Measurements from ENCODE around the gene DLG5. TPM values are rescaled to one million over a fixed set of nuclear protein-coding genes. Genes with fewer than 3 reads are reported as not detected.

Gene DLG5
- polyA plus RNA-seq, 2 of the 4 experiments (the other 2 are of a cell fraction): 17.0 to 30.9 TPM

GRCh38 chr10:77872151-77872946 lies 54.2 kb downstream of the DLG5 start:
- FAIRE-seq: no peak

GRCh38 chr10:77869626-77870420 lies 56.7 kb downstream of the DLG5 start:
- Histone ChIP-seq H3K27ac (no peak overlapping the region; a peak in 1 of 6 replicates), H3K4me2 (no peak overlapping the region), H3K4me1 (peaks cover 12% of the 10 kb centered on the region; the same call in 2 of the 3 replicates), H3K9me3 (no peaks in the 10 kb centered on the region), H3K4me3 (no peak overlapping the region)
- TF ChIP-seq, protein P1, sequence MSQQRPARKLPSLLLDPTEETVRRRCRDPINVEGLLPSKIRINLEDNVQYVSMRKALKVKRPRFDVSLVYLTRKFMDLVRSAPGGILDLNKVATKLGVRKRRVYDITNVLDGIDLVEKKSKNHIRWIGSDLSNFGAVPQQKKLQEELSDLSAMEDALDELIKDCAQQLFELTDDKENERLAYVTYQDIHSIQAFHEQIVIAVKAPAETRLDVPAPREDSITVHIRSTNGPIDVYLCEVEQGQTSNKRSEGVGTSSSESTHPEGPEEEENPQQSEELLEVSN (IDR thresholded peaks at IDR 0.05; ENCODE audit: borderline replicate concordance, low read depth): no peak
- no peak for TF ChIP-seq NFE2L2 (conservative IDR thresholded peaks at IDR 0.05; ENCODE audit: low read length)
- TF ChIP-seq, protein P2, sequence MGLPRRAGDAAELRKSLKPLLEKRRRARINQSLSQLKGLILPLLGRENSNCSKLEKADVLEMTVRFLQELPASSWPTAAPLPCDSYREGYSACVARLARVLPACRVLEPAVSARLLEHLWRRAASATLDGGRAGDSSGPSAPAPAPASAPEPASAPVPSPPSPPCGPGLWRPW (IDR thresholded peaks at IDR 0.05): no peak
- no peak for TF ChIP-seq GATA3 (IDR thresholded peaks at IDR 0.05; ENCODE audit: borderline replicate concordance)
- TF ChIP-seq ZC3H11A (IDR thresholded peaks at IDR 0.05): no peak
- no peak for TF ChIP-seq RNF2 (IDR thresholded peaks at IDR 0.05; ENCODE audit: borderline replicate concordance, low read depth)
- TF ChIP-seq CHD2 (IDR thresholded peaks at IDR 0.05; ENCODE audit: low read length, partially characterized antibody): no peak
- no peak for TF ChIP-seq MAZ (IDR thresholded peaks at IDR 0.05; ENCODE audit: borderline replicate concordance, low read depth, low read length)
- TF ChIP-seq ZSCAN20 (CRISPR knock-in tag; IDR thresholded peaks at IDR 0.05): no peak
- no peak for TF ChIP-seq EP300 (IDR thresholded peaks at IDR 0.05)
- no peak for TF ChIP-seq EHMT2 (IDR thresholded peaks at IDR 0.05; ENCODE audit: low read depth)
- TF ChIP-seq RAD21 (conservative IDR thresholded peaks at IDR 0.05 in 1 of 2, IDR thresholded peaks at IDR 0.05 in 1 of 2): no peak
- TF ChIP-seq, protein P3, sequence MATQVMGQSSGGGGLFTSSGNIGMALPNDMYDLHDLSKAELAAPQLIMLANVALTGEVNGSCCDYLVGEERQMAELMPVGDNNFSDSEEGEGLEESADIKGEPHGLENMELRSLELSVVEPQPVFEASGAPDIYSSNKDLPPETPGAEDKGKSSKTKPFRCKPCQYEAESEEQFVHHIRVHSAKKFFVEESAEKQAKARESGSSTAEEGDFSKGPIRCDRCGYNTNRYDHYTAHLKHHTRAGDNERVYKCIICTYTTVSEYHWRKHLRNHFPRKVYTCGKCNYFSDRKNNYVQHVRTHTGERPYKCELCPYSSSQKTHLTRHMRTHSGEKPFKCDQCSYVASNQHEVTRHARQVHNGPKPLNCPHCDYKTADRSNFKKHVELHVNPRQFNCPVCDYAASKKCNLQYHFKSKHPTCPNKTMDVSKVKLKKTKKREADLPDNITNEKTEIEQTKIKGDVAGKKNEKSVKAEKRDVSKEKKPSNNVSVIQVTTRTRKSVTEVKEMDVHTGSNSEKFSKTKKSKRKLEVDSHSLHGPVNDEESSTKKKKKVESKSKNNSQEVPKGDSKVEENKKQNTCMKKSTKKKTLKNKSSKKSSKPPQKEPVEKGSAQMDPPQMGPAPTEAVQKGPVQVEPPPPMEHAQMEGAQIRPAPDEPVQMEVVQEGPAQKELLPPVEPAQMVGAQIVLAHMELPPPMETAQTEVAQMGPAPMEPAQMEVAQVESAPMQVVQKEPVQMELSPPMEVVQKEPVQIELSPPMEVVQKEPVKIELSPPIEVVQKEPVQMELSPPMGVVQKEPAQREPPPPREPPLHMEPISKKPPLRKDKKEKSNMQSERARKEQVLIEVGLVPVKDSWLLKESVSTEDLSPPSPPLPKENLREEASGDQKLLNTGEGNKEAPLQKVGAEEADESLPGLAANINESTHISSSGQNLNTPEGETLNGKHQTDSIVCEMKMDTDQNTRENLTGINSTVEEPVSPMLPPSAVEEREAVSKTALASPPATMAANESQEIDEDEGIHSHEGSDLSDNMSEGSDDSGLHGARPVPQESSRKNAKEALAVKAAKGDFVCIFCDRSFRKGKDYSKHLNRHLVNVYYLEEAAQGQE (IDR thresholded peaks at IDR 0.05): no peak
- TF ChIP-seq KDM1A (IDR thresholded peaks at IDR 0.05; ENCODE audit: low read depth): no peak
- TF ChIP-seq ELK1 (IDR thresholded peaks at IDR 0.05; ENCODE audit: low read depth, low read length): no peak
- no peak for TF ChIP-seq SREBF2 (IDR thresholded peaks at IDR 0.05)
- no peak for FAIRE-seq
- WGBS (ENCODE audit: missing lambda C conversion rate): 87% methylated on average over 4 of the region's 4 CpGs
- ChIA-PET POLR2A (no interaction called here), CTCF (interaction anchor here (0.9 kb wide), 1 partner anchor 10 kb away, joined by 3 read pairs; no protein-coding TSS in a partner anchor)
- DNase-seq (ENCODE audit: low read depth in 1 of 2, low spot score in 1 of 2): no peak
- ATAC-seq: no peak

More at GRCh38 chr10:77872151-77872946, 54.2 kb downstream of the DLG5 start:
- POLR2A ChIA-PET: no interaction called here
- 93% methylated on average over 18 of the region's 18 CpGs for WGBS (ENCODE audit: missing lambda C conversion rate)
- no peaks in the 10 kb centered on the region for H3K9me3 ChIP-seq
- DNase-seq (ENCODE audit: low read depth in 1 of 2, low spot score in 1 of 2) (no peak), ATAC-seq (no peak)
- no peak overlapping the region for H3K4me3 ChIP-seq
- no peak overlapping the region; a peak in 1 of 6 replicates for H3K27ac ChIP-seq
- no peak overlapping the region for H3K4me2 ChIP-seq
- peaks cover 12% of the 10 kb centered on the region; the same call in 2 of the 3 replicates for H3K4me1 ChIP-seq
- TF ChIP-seq HOXB13 (CRISPR knock-in tag; IDR thresholded peaks at IDR 0.05; ENCODE audit: low read depth) (no peak), RNF2 (IDR thresholded peaks at IDR 0.05; ENCODE audit: borderline replicate concordance, low read depth) (no peak), ZFP36 (IDR thresholded peaks at IDR 0.05; ENCODE audit: borderline replicate concordance, partially characterized antibody) (no peak), JUNB (IDR thresholded peaks at IDR 0.05) (no peak), MAZ (IDR thresholded peaks at IDR 0.05; ENCODE audit: borderline replicate concordance, low read depth, low read length) (no peak), ESRRA (IDR thresholded peaks at IDR 0.05; ENCODE audit: borderline replicate concordance, low read length) (no peak), MYC (IDR thresholded peaks at IDR 0.05; ENCODE audit: borderline replicate concordance, low read length) (no peak), FOXS1 (CRISPR knock-in tag; IDR thresholded peaks at IDR 0.05) (no peak), ZC3H11A (IDR thresholded peaks at IDR 0.05) (no peak), POLR2AphosphoS2 (conservative IDR thresholded peaks at IDR 0.05; ENCODE audit: low read length) (no peak), POLR2A (IDR thresholded peaks at IDR 0.05; ENCODE audit: low read length) (no peak), KDM5A (IDR thresholded peaks at IDR 0.05) (no peak)
- TF ChIP-seq, protein P4, sequence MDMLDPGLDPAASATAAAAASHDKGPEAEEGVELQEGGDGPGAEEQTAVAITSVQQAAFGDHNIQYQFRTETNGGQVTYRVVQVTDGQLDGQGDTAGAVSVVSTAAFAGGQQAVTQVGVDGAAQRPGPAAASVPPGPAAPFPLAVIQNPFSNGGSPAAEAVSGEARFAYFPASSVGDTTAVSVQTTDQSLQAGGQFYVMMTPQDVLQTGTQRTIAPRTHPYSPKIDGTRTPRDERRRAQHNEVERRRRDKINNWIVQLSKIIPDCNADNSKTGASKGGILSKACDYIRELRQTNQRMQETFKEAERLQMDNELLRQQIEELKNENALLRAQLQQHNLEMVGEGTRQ (IDR thresholded peaks at IDR 0.05): no peak
- TF ChIP-seq, protein P5, sequence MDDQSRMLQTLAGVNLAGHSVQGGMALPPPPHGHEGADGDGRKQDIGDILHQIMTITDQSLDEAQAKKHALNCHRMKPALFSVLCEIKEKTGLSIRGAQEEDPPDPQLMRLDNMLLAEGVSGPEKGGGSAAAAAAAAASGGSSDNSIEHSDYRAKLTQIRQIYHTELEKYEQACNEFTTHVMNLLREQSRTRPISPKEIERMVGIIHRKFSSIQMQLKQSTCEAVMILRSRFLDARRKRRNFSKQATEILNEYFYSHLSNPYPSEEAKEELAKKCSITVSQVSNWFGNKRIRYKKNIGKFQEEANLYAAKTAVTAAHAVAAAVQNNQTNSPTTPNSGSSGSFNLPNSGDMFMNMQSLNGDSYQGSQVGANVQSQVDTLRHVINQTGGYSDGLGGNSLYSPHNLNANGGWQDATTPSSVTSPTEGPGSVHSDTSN (IDR thresholded peaks at IDR 0.05): no peak
- CTCF ChIA-PET: interaction anchor here (0.6 to 1.0 kb wide), 2 partner anchors 16 to 26 kb away, joined by 3 to 4 read pairs; no protein-coding TSS in a partner anchor

Data from A549 (cell line).